ENCODE data around the gene OR10G3. TPM values are rescaled to one million over a fixed set of nuclear protein-coding genes. Genes with fewer than 3 reads are reported as not detected.
"Not testable (repeated sequence)": the region's sequence is repeated elsewhere in the genome, so short reads cannot be mapped to it uniquely, and the experiment has no call there.

Gene OR10G3, protein sequence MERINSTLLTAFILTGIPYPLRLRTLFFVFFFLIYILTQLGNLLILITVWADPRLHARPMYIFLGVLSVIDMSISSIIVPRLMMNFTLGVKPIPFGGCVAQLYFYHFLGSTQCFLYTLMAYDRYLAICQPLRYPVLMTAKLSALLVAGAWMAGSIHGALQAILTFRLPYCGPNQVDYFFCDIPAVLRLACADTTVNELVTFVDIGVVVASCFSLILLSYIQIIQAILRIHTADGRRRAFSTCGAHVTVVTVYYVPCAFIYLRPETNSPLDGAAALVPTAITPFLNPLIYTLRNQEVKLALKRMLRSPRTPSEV
- total RNA-seq, result not detected
- long read RNA-seq, result 0 reads

DNA sequence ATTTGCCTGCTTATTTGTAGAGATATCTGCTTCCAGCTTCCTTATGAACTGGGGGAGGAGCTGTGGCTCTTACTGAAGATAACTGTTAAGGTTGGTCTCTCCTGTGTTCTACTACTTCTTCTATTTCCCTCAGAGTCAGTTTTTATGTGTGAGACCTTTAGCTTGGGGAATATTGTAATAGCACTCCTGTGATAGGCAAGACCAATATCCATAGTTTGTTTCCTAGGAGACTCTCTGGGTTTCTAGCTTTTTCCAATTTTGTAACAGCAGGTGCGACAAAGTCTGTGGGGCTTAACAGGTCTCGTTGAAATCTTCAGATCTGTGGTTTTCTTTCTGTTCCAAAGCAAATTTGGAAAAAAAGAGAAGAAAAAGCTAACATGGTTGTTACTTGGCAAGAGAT lies at the start of gene OR10G3:
Gene OR10G3, minus strand, starts transcription at position 101 of the 400 bp plus-strand sequence. CDS start 9,332 bp downstream, outside the sequence.
- intact Hi-C loops (cut with DNase I), result no loop called here

DNA sequence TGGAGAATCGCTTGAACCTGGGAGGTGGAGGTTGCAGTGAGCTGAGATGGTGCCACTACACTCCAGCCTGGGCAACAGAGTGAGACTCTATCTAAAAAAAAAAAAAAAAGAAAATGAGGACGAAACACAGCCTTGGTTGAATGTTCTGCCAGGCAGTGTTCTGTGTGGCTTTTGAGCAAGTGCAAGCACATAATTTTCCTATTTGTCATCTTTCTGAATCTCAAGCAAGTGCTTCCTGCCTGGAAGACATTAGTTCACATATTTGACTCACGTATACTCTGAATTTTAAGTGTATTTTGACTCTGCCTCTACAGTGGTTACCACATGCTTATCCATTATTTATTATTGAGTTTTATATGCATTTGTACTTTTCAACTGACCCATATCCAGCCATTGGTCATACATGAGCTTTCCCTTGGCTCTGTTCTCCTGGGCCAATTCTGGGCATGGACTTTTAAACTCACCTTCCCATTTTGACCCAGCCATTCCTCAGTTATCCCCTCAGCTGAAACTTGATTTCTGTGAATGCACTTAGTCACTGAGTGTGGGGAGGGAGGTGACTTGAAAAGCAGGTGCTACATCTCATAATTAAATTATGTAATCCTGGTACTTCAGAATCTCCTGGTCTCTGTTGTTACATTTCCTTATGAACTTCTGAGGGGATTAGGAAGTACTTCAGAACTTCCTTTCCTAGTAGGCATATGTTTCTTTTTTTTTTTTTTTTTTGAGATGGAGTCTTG lies 46.8 kb upstream of the OR10G3 start:
- intact Hi-C loops (cut with DNase I), result no loop called here
- DNase-seq (ENCODE audit: missing footprints), result no peak
- ATAC-seq, result no peak

More for the DNA sequence above, at the start of gene OR10G3:
- DNase-seq (ENCODE audit: missing footprints) (no peak), ATAC-seq (no peak)

DNA sequence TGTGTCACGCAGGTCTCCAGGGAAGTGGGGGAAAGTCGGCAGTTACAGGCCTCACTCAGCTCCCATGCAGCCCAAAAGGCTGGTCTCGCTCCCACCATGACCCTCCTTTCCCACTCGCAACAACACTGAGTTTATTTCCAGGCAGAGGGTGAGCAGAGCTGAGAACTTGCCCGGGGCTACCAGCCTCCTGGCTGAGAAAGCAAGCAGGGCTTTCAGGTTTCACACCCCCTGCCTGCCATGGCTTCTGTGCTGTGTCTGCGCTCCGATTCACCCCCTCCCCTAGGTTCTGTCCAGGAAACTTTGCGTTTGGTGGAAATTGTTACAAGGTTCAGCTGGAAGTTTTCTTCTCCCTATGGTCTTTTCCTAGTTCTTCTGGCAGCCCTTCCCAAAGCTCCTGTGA lies 37.7 kb upstream of the OR10G3 start:
- ATAC-seq (no peak), DNase-seq (ENCODE audit: missing footprints) (no peak)
- intact Hi-C loops (cut with DNase I), result no loop called here

DNA sequence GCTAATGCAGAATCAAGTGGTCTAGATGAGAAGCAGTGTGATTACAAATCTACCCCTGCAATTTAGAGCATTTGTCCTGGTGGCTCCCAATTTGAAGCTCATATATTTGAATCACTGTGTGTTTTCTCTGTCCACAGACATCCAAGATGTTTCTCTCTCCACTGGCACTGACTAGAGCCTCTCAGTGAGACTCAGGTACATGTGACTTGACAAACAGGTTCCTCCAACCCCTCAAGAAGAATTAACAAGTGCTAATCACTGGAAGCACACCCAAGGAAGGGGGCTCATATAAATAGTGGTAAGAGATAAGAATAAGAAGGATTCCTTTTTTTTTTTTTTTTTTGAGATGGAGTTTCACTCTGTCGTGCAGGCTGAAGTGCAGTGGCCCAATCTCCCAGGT lies 34.4 kb upstream of the OR10G3 start:
- no peak for ATAC-seq
- no peak for DNase-seq (ENCODE audit: missing footprints)
- intact Hi-C loops (cut with DNase I), result no loop called here

GRCh38 chr14:21612324-21612723 lies 32.4 kb upstream of the OR10G3 start:
- ATAC-seq (no peak), DNase-seq (ENCODE audit: missing footprints) (no peak)
- intact Hi-C loops (cut with DNase I), result no loop called here

GRCh38 chr14:21602181-21602580 lies 22.3 kb upstream of the OR10G3 start:
- intact Hi-C loops (cut with DNase I); DNase-seq (ENCODE audit: missing footprints); ATAC-seq: not testable (repeated sequence)

DNA sequence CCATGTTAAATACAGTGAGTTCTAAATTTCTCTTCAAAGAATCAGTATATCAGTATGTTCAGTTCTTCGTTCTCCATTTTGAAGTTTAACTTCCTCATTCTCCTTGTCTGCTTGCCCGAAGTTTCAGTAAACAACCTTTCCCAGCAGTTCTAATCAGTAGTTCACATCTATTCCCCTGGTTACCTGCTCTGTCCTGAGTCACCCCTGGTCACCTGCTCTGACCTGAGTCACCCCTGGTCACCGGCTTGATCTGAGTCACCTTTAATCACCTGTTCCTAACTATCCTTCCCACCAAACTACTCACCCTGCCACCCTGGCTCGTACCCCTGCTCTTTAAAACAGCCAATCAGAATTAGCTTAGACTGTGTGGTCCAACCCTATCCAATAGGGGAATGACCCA lies 9.4 kb upstream of the OR10G3 start:
- intact Hi-C loops (cut with DNase I), result no loop called here
- ATAC-seq (no peak), DNase-seq (ENCODE audit: missing footprints) (no peak)

DNA sequence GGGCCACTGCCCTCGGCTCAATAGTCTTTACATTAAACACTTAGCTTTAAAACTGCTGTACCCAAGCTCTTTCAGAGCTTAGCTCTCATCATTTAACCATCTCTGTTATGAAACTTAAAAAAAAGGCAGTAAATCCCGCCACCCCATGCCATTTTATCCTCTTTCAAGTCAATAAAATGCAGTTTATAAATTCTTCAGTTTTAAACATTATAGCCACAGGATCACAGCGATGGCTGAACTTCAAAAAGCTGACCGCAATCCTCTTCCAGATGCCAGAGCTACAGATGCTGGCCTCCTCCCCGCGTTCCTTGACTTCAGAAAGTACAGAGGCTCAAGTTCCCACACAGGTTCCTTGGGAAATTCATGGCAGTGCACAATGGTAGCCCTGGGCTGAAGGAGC lies 4.2 kb downstream of the OR10G3 start:
- DNase-seq (ENCODE audit: missing footprints), result no peak
- intact Hi-C loops (cut with DNase I), result no loop called here
- no peak for ATAC-seq

GRCh38 chr14:21572604-21573003 lies 7.3 kb downstream of the OR10G3 start:
- ATAC-seq (no peak), DNase-seq (ENCODE audit: missing footprints) (no peak)

DNA sequence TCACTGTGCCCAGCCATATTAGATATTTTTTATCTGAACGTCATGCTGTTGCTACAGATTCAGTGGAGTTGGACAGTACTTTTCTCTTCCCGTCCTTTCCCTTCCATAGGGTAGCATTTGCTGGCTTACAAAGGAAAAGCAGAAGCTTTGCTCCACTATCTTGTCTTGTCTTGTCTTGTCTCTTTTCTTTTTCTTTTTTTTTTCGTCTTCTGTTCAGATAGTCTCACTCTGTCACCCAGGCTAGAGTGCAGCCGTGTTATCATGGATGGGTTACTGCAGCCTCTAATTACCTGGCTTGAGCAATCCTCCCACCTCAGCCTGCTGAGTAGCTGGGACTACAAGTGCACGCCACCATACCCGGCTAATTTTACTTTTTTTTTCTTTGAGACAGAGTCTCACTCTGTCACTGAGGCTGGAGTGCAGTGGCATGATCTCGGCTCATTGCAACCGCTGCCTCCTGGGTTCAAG lies 21.1 kb downstream of the OR10G3 start:
- ATAC-seq (no peak), DNase-seq (ENCODE audit: missing footprints) (no peak)
- intact Hi-C loops (cut with DNase I), result loop anchor here (5.0 kb wide), 1 partner anchor 46 kb away; the partner anchor contains the start of gene METTL3

More at GRCh38 chr14:21572604-21573003, 7.3 kb downstream of the OR10G3 start:
- intact Hi-C loops (cut with DNase I), result no loop called here

- peak; percentile 84 for ATAC-seq
- intact Hi-C loops (cut with DNase I), result loop anchor here (1.0 to 5.0 kb wide), 3 partner anchors 45 to 120 kb away; partner anchors contain the start of genes CHD8 and METTL3
- DNase-seq (ENCODE audit: missing footprints), result peak; percentile 73
These were observed 22.6 kb downstream of the OR10G3 start for GRCh38 chr14:21557084-21557901.

DNA sequence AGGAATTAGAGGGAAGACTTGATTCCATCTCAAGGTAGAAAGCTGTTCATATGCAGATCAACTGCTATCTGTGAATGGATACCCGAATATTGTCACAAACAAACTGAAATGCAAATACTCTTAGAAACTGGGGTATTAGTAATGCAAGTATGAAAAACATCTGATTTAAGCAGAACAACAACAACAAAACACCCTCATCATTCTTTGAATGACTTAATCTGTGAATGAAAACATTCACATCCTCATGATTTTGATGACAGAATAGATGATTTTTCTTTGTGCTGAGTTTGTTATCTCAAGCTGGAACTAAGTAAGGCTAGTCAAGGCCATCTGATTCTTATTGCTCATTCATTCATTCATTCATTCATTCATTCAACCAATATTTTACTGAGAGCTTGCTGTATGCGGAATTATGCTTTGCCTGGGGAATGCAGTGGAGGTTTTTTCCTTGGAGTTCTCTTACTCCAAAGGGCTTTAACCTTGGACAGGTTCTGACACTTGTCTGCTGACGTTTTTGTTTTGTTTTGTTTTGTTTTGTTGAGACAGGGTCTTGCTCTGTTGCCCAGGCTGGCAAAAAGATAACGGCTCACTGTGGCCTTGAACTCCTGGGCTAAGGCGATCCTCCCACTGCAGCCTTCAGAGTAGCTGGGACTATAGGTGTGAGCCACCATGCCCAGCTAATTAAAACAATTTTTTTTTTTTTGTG lies 23.3 kb downstream of the OR10G3 start:
- intact Hi-C loops (cut with DNase I), result loop anchor here (1.0 to 5.0 kb wide), 3 partner anchors 44 to 119 kb away; partner anchors contain the start of genes CHD8 and METTL3
- no peak for DNase-seq (ENCODE audit: missing footprints)
- ATAC-seq, result no peak

DNA sequence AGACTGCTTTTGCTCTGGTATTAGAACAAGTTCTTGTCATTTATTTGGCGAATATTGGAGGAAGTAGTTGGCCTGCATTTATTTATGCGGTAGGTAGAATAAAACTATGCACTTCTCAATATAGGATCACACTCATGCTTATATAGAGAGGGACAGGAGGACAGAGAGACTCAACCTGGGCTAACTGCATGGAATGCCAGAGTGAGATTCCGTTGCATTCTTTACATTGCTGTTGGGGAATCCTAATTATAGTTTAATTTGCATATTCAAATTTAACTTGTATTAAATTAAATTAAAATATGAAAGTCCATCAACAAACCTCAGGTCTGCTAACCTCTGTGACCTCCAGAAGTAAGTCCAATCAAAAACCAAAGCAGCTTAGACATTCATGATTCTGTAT lies 26.6 kb downstream of the OR10G3 start:
- no peak for ATAC-seq
- intact Hi-C loops (cut with DNase I), result no loop called here
- DNase-seq (ENCODE audit: missing footprints), result no peak

- intact Hi-C loops (cut with DNase I); ATAC-seq; DNase-seq (ENCODE audit: missing footprints): not testable (repeated sequence)
These were observed 35.3 kb downstream of the OR10G3 start for GRCh38 chr14:21544588-21544987.

- DNase-seq (ENCODE audit: missing footprints) (no peak), ATAC-seq (no peak)
- intact Hi-C loops (cut with DNase I), result no loop called here
These were observed 35.9 kb downstream of the OR10G3 start for GRCh38 chr14:21543963-21544362.

GRCh38 chr14:21543521-21543960 lies 36.3 kb downstream of the OR10G3 start:
- no peak for DNase-seq (ENCODE audit: missing footprints)
- intact Hi-C loops (cut with DNase I), result no loop called here
- ATAC-seq, result no peak

- no peak for ATAC-seq
- no peak for DNase-seq (ENCODE audit: missing footprints)
- intact Hi-C loops (cut with DNase I), result no loop called here
These were observed 38.3 kb downstream of the OR10G3 start for GRCh38 chr14:21541413-21542074.
